T47D (cell line): ENCODE data around the gene LSM12.
"Not testable (repeated sequence)": the region's sequence is repeated elsewhere in the genome, so short reads cannot be mapped to it uniquely, and the experiment has no call there.

Experiments
- DNase-seq, 2 experiments: peaks; one replicate each; pipeline versions ENCODE4 v3.0.0 to v3.0.0-alpha.2; 2011 to 2012; ENCODE audit warnings: low read depth in 1 of 2, low spot score in 1 of 2
- JUND ChIP-seq: IDR thresholded peaks from 2 replicates; pipeline ENCODE4 v1.6.1; 2012; ENCODE audit warnings: low read depth
- in situ Hi-C: cut with HindIII; loops from 2 replicates; pipeline ENCODE4 v1.10.0; 2016; ENCODE audit warnings: low sequenced_read_pairs, low pct_unique_long_range_greater_than_20kb

LSM12 gene

GRCh38 chr17:44063704-44064639 is 2.5 kb downstream of the LSM12 start:
- no peak for TF ChIP-seq JUND
- DNase-seq = no peak
- in situ Hi-C loops = no loop called here

DNA sequence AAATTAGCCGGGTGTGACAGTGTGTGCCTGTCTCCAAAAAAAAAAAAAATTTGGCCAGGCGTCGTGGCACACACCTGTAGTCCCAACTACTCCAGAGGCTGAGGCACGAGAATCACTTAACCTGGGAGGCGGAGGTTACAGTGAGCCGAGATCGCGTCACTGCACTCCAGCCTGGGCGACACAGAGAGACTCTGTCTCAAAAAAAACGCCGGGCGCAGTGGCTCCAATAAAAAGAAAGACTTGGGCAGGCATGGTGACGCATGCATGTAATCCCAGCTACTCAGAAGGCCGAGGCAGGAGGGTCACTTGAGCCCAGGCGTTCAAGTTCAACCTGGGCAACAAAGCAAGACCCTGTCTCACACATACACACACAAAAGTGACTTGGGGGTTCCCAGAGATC is 3.6 kb downstream of the LSM12 start:
- TF ChIP-seq JUND = no peak
- DNase-seq = no peak
- in situ Hi-C loops = no loop called here

- no peak for DNase-seq
- no peak for TF ChIP-seq JUND
- in situ Hi-C loops = no loop called here
These were observed 5.0 kb downstream of the LSM12 start for GRCh38 chr17:44061446-44061845.

DNA sequence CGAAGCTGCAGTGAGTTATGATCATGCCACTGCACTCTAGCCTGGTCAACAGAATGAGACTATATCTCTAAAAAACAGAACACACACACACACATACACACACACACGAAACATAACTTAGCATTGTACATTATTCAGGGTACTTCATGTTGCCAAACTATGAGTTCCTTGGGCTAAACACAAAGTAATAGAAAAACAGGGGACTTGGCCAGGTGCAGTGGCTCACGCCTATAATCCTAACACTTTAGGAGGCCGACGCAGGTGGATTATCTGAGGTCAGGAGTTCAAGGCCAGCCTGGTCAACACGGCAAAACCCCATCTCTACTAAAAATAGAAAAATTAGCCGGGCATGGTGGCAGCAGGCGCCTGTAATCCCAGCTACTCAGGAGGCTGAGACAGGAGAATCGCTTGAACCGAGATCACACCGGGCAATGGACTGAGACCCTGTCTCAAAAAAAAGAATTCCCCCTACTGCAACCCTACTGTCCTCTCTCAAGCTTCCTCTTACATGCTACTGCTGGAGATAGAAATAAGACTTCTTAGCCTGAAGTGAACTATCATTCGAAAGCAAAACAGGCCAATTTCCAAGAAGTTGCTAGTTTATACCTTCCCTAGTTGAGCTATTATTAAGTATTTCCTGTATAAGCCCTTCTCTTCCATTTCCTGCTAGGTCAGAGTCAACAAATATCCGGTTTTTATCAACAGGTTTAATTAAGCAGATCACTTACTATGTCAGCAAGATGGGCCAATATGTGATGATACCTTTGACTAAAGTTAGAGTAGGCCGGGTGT is 7.2 kb downstream of the LSM12 start:
- no peak for TF ChIP-seq JUND
- DNase-seq = no peak
- in situ Hi-C loops = no loop called here

- no peak for DNase-seq
- in situ Hi-C loops = no loop called here
- TF ChIP-seq JUND = no peak
These were observed 13.2 kb downstream of the LSM12 start for GRCh38 chr17:44053125-44053872.

DNA sequence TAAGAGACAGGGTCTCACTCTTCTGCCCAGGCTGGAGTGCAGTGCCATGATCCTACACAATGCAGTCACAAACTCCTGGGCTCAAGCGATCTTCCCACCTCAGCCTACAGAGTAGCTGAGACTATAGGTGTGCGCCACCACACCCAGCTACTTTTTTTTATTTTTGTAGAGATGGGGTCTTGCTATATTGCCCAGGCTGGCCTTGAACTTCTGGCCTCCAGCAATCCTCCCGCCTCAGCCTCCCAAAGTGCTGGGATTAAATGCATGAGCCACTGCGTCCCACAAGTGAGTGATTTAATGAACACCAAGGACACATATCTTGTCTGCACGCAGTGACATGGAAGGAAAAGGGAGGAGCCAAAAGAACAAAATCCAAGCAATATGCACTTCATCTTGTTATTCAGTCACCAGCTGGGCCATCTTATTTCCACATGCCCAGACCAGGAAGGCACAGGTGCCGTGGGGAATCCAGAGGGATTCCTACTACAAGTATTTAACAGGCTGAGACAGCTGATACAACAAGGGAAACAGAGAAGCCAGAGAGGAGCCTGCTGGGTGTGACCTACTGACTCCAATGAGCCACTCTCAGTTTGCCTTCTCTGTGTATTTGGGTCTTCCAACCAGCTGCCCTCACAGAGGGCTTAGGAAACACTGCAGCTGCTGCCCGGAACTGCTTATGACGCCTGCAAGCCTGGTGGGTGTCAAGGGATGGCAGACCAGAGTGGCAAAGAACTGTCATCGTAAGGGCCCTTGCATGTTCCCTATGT is 17.0 kb downstream of the LSM12 start:
- DNase-seq = no peak
- in situ Hi-C loops = no loop called here
- TF ChIP-seq JUND = no peak

DNA sequence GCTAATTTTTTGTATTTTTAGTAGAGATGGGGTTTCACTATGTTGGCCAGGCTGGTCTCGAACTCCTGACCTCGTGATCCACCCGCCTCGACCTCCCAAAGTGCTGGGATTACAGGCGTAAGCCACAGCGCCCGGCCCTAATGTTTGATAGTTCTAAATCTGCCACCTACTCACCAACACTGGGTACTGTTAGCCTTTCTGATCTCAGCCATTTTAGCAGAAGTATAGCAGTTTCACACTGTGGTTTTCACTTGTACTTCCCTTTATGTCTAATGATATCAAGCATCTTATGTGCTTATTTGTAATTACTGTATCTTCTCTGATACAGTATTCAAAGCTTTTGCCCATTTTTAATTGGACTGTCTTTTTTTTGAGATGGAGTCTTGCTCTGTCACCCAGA is 19.6 kb downstream of the LSM12 start:
- DNase-seq, in situ Hi-C loops: not testable (repeated sequence)

DNA sequence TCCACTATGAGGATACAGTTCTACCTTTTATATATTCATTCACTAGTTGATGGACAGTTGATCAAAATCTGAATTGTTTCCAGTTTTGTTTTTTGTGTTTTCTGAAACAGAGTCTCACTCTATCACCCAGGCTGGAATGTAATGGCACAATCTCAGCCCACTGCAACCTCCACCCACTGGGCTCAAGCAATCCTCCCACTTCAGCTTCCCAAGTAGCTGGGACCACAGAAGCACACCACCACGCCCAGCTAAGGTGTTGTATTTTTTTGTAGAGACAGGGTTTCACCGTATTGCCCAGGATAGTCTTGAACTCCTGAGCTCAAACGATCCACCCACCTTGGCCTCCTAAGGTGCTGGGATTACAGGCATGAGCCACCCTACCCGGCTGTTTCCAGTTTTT is 21.0 kb downstream of the LSM12 start:
- in situ Hi-C loops = no loop called here
- no peak for TF ChIP-seq JUND

DNA sequence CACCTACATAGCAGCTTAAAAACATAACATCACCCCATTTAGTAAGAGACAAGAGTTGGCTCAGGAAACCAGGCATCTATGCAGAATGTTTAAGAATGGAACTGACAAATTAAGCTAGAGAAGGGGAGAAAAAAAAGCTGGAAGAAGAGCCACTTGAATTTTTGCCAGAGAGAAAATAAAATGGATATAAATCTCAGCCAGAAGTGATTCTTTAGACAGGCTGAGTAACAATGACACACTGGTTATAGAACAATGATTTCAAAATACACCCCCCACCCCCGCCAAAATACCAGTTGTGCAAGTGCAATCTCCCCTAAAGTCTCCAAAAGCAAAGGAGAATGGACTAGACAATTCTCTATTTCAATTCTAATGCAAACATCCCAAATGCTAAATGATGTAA is 22.4 kb downstream of the LSM12 start:
- TF ChIP-seq JUND = no peak
- in situ Hi-C loops = no loop called here
- no peak for DNase-seq

More for the DNA sequence above, 21.0 kb downstream of the LSM12 start:
- DNase-seq = no peak

- in situ Hi-C loops = no loop called here
- no peak for TF ChIP-seq JUND
- DNase-seq = no peak
These were observed 23.2 kb downstream of the LSM12 start for GRCh38 chr17:44043272-44043696.

GRCh38 chr17:44039829-44040635 is 26.4 kb downstream of the LSM12 start:
- TF ChIP-seq JUND = no peak
- DNase-seq = no peak
- in situ Hi-C loops = no loop called here
